SH-SY5Y (cell line): ENCODE data around the gene PCMTD2.

Experiments
- GATA2 ChIP-seq: IDR thresholded peaks from 2 replicates; pipeline ENCODE4 v1.6.1; 2011; ENCODE audit warnings: mild to moderate bottlenecking, low read depth, low read length
- GATA3 ChIP-seq: IDR thresholded peaks from 2 replicates; pipeline ENCODE4 v1.6.1; 2011; ENCODE audit warnings: low read depth, mild to moderate bottlenecking, low read length, moderate library complexity

Gene PCMTD2

DNA sequence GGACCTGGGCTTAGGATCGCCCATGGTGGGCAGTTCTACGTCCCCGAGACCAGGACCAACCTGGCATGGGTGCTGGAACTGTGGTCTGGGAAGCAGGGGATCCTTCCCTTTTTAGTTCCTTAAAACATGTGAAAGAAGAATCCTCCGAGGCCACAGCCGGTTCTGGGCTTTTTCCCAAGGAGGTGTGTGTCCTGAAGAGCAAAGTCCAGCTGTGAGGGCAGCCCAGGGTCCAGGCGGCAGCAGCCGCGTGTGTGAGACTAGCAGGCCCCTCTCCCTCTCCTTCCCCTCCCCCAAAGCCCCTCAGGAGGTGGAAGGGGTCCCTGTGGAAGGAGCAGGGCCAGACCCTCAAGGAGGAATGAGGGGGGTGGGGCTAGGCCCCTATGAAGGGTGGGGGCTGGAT is 35.1 kb upstream of the PCMTD2 start:
- TF ChIP-seq GATA3 (no peak), GATA2 (no peak)

DNA sequence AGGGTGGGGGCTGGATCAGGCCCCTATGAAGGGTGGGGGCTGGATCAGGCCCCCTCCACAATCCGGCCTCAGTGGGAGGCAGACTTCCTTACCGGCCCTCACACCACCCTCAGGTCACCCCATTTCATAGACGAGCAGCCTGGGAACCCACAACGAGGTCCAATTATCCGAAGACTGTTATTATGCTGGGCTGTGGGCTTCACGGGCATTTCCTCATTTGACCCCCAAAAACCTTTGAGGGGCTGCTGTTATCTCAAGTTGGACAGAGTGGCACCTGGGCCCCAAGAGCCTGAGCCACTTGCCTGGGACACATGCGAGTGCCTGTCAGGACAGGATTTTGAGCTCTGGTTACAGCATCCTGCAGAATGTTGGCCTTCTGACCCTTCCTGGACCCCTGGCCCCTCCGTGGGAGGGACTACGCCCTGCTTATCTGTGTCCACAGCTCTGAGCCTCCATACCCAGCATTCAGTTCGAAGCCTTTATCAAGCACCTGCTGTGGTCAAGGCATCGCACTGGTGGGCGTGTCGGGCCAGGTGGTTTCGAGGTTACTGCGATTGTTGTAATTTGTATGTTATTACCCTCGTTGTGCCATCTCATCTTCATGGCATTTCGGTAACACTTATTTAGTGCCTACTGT is 34.5 kb upstream of the PCMTD2 start:
- TF ChIP-seq GATA2 (no peak), GATA3 (no peak)

- TF ChIP-seq GATA3 (no peak), GATA2 (no peak)
These were observed 33.2 kb upstream of the PCMTD2 start for GRCh38 chr20:64222291-64222735.

DNA sequence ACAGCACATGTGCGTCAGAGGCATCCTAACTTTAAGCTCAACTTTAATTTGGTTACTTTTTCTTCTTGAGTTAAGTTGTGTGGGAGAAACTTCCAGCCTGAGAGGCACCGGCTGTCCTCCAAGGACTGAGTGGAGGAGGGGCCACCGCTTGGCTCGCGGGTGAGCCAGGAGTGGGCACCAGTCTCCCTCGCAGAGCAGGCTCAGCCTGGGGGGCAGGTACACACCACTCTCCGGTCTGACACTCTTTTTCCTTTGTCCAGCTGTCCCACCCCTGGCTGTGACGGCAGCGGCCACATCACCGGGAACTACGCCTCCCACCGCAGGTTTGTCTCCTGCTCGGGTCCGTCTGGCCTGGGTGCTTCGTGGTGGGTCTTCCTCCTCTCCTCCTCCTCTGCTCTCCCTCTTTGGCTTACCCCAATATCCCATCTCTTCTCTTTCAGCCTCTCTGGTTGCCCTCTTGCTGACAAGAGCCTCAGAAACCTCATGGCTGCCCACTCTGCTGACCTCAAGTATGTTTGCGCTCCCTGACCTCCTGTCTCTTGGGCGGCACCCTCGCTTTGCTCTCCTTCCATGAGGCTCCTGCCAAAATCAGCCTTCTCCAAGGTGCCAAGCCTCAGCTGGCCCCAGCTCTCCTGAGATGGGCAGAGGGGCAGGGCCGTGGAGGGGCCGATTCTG is 32.6 kb upstream of the PCMTD2 start:
- TF ChIP-seq GATA3 (no peak), GATA2 (no peak)

- TF ChIP-seq GATA3 (no peak), GATA2 (no peak)
These were observed 32.0 kb upstream of the PCMTD2 start for GRCh38 chr20:64223526-64224067.

DNA sequence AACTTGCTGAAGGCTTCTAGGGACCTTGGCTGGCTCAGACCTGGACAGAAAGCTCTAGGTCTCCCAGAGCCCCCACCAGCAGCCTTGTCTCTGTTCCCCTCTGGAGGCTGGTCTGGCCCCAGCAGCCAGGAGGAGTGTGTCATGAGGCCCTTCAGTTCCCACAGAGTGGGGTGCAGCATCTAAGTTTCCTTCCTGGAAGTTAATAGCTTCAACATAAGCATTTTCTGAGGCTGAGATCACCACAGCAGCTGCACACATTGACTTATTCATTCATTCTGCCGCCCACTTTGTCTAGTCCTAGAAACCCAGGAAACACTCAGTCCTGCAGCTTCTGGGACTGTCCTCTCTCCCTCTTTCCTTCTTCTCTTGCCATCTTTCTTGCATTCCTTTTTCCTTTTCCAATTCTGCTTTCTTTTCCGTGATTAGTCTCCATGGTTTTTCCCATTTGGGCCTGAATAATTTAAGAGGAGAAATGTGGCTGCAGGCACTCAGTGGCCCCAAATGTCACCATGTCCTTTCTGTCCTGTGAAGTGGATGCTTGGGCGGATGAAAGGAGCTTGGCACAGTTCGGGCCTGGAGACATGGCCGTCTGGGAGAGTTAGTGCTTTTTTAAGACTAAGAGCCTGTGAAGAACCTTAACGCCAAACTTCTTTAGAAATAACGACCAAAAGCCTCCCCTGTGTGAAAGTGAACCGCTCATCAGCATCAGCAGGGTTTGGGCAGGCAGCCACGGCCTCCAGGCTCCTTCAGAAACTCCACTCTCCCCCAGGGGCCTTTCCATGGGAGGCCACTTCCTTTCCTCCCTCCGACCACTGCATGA is 31.0 kb upstream of the PCMTD2 start:
- TF ChIP-seq GATA2: no peak
- no peak for TF ChIP-seq GATA3

DNA sequence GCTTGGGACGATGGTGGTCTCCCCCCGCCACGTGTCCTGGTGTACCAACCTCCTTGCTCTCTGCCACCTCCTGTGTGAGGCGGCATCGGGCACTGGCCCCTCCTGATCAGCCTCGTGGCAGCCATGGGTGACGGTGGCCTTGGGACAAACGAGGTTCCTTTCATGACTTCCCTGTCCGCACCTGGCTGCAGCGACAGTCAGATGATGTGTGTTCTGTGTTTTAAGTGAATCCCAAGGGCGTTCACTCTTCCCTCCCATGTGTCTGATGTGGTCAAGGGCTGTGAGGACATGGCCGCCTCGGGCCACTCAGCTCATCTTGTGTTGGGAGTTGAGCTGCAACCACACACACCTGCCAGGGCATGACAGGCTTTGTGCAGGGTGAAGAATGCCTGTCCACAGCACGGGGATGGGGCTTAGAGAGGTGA is 30.4 kb upstream of the PCMTD2 start:
- TF ChIP-seq GATA2 (no peak), GATA3 (no peak)

GRCh38 chr20:64225828-64226598 is 29.5 kb upstream of the PCMTD2 start:
- TF ChIP-seq GATA3 (no peak), GATA2 (no peak)

DNA sequence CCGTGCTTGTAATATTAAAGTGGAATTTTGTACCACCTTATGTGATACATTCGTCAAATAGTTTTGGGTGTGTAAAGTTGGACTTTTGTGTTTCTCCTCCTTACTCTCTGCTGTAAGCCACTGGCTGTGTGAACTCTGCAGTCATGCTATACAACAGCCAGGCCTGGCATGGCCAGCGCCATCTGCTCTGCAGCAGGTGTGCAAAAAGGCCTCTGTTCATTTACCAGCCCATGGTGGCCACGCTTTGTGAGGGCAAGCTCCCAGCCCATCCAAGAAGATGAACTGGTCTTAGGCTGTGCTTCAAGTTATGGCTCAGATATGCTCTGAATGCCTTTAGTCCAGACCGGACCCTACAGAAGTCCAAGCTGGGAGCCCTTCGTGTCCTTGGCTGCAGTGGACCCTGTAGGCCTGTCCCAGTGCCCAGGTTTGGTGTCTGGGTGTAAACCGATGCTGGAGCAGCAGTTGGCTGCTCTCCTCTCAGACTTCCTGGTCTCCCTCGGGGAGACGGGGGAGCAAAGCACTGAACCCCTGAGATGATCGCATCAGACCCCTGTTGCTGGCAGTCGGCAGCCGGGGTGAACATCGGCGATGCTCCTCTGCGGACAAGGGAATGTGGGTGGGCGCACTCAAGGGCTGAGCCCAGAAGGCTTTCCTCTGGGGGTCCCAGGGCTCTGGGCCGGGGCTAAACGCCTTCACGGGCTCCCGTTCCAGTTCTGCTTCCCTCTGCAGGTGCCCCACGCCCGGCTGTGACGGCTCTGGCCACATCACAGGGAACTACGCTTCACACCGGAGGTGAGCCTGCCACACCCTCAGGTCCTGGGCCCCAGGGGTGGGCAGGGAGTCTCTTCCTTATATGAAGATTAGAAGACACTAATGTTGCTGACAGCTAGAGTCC is 28.6 kb upstream of the PCMTD2 start:
- TF ChIP-seq GATA3: no peak
- no peak for TF ChIP-seq GATA2

- TF ChIP-seq GATA3: no peak
- no peak for TF ChIP-seq GATA2
These were observed 27.4 kb upstream of the PCMTD2 start for GRCh38 chr20:64228086-64228653.

GRCh38 chr20:64228751-64229506 is 26.6 kb upstream of the PCMTD2 start:
- TF ChIP-seq GATA2 (no peak), GATA3 (no peak)

DNA sequence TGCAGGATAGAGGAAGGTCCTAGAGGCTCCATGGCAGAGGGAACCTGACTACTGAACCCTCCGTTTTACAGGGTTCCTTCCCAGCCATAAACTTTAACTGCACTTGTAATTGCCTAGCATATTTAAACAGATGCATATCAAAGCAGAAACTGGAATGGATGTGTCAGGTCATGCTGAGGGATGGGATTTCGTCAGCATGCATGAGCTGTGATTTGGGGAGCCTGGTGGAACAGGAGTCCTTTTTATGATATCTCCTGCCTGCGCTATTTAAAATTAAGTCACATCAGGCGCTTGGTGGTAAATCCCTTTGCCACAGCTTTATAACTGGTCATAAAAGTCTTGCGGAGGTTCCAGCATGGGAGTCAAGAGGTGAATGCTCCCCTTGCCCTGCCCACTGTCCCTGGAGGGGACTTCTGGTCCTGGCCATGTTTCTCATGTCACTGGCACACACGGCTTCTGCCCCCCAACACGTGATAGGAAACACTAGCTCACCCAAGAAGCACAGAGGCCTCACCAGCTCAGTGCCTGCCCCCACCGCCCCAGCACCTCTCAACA is 26.0 kb upstream of the PCMTD2 start:
- TF ChIP-seq GATA2 (no peak), GATA3 (no peak)
